HEK293 (cell line): ENCODE results near the gene TEX36.

Source experiments
- AEBP2 ChIP-seq: fragments of 450-650 bp; formaldehyde crosslinking; IDR thresholded peaks from 2 replicates; pipeline ENCODE4 v1.5.1; 2016; ENCODE audit warnings: missing biosample characterization, missing genetic modification characterization, borderline replicate concordance
- CTCF ChIP-seq: fragments of 450-650 bp; formaldehyde crosslinking; IDR thresholded peaks from 2 replicates; pipeline ENCODE4 v1.5.1; 2016; ENCODE audit warnings: missing biosample characterization, missing genetic modification characterization
- TSHZ1 ChIP-seq: fragments of 450-650 bp; formaldehyde crosslinking; IDR thresholded peaks from 2 replicates; pipeline ENCODE4 v1.5.1; 2016; ENCODE audit warnings: missing biosample characterization, missing genetic modification characterization, borderline replicate concordance
- ZEB2 ChIP-seq: fragments of 450-650 bp; formaldehyde crosslinking; IDR thresholded peaks from 2 replicates; pipeline ENCODE4 v1.5.1; 2016; ENCODE audit warnings: missing biosample characterization, missing genetic modification characterization
- ZNF140 ChIP-seq: fragments of 450-650 bp; formaldehyde crosslinking; IDR thresholded peaks from 2 replicates; pipeline ENCODE4 v1.5.1; 2016; ENCODE audit warnings: missing biosample characterization, missing genetic modification characterization
- ZNF174 ChIP-seq: fragments of 450-650 bp; formaldehyde crosslinking; IDR thresholded peaks from 2 replicates; pipeline ENCODE4 v1.5.0; 2017; ENCODE audit warnings: missing biosample characterization, mild to moderate bottlenecking, missing genetic modification characterization
- ZNF19 ChIP-seq: fragments of 450-650 bp; formaldehyde crosslinking; IDR thresholded peaks from 2 replicates; pipeline ENCODE4; 2016; ENCODE audit warnings: missing biosample characterization, missing genetic modification characterization, low read depth
- ZNF311 ChIP-seq: fragments of 450-650 bp; formaldehyde crosslinking; IDR thresholded peaks from 2 replicates; pipeline ENCODE4 v1.5.1; 2017; ENCODE audit warnings: missing biosample characterization, missing genetic modification characterization, borderline replicate concordance
- ZNF747 ChIP-seq: fragments of 450-650 bp; formaldehyde crosslinking; IDR thresholded peaks from 2 replicates; pipeline ENCODE4 v1.5.1; 2016; ENCODE audit warnings: missing biosample characterization, missing genetic modification characterization
- ZNF777 ChIP-seq: fragments of 450-650 bp; formaldehyde crosslinking; IDR thresholded peaks from 2 replicates; pipeline ENCODE4 v1.5.1; 2017; ENCODE audit warnings: missing biosample characterization, missing genetic modification characterization, borderline replicate concordance
- TF ChIP-seq, protein P1 (sequence below): fragments of 450-650 bp; formaldehyde crosslinking; IDR thresholded peaks from 2 replicates; pipeline ENCODE4 v1.5.1; 2016; ENCODE audit warnings: missing biosample characterization, missing genetic modification characterization
- TF ChIP-seq, protein P2 (sequence below): fragments of 450-650 bp; formaldehyde crosslinking; IDR thresholded peaks from 2 replicates; pipeline ENCODE4 v1.5.1; 2016; ENCODE audit warnings: missing biosample characterization, missing genetic modification characterization
- TF ChIP-seq, protein P3 (sequence below): sonication (generic); formaldehyde crosslinking; IDR thresholded peaks from 2 replicates; pipeline ENCODE4 v1.8.1; 2022; ENCODE audit warnings: mild to moderate bottlenecking, moderate library complexity, missing genetic modification reagents

- no peak for TF ChIP-seq ZNF174
- TF ChIP-seq ZEB2 (tag by site-specific recombination): no peak
- no peak for TF ChIP-seq TSHZ1
- TF ChIP-seq ZNF19 (tag by site-specific recombination): no peak
- no peak for TF ChIP-seq CTCF (tag by site-specific recombination)
- no peak for TF ChIP-seq ZNF311 (tag by site-specific recombination)
- TF ChIP-seq ZNF140: no peak
- TF ChIP-seq, protein P1, sequence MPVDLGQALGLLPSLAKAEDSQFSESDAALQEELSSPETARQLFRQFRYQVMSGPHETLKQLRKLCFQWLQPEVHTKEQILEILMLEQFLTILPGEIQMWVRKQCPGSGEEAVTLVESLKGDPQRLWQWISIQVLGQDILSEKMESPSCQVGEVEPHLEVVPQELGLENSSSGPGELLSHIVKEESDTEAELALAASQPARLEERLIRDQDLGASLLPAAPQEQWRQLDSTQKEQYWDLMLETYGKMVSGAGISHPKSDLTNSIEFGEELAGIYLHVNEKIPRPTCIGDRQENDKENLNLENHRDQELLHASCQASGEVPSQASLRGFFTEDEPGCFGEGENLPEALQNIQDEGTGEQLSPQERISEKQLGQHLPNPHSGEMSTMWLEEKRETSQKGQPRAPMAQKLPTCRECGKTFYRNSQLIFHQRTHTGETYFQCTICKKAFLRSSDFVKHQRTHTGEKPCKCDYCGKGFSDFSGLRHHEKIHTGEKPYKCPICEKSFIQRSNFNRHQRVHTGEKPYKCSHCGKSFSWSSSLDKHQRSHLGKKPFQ: no peak
- TF ChIP-seq ZNF777 (tag by site-specific recombination): no peak
- TF ChIP-seq, protein P2, sequence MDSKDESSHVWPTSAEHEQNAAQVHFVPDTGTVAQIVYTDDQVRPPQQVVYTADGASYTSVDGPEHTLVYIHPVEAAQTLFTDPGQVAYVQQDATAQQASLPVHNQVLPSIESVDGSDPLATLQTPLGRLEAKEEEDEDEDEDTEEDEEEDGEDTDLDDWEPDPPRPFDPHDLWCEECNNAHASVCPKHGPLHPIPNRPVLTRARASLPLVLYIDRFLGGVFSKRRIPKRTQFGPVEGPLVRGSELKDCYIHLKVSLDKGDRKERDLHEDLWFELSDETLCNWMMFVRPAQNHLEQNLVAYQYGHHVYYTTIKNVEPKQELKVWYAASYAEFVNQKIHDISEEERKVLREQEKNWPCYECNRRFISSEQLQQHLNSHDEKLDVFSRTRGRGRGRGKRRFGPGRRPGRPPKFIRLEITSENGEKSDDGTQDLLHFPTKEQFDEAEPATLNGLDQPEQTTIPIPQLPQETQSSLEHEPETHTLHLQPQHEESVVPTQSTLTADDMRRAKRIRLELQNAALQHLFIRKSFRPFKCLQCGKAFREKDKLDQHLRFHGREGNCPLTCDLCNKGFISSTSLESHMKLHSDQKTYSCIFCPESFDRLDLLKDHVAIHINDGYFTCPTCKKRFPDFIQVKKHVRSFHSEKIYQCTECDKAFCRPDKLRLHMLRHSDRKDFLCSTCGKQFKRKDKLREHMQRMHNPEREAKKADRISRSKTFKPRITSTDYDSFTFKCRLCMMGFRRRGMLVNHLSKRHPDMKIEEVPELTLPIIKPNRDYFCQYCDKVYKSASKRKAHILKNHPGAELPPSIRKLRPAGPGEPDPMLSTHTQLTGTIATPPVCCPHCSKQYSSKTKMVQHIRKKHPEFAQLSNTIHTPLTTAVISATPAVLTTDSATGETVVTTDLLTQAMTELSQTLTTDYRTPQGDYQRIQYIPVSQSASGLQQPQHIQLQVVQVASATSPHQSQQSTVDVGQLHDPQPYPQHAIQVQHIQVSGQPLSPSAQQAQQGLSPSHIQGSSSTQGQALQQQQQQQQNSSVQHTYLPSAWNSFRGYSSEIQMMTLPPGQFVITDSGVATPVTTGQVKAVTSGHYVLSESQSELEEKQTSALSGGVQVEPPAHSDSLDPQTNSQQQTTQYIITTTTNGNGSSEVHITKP (tag by site-specific recombination): no peak
- TF ChIP-seq ZNF747 (tag by site-specific recombination): no peak
- TF ChIP-seq, protein P3, sequence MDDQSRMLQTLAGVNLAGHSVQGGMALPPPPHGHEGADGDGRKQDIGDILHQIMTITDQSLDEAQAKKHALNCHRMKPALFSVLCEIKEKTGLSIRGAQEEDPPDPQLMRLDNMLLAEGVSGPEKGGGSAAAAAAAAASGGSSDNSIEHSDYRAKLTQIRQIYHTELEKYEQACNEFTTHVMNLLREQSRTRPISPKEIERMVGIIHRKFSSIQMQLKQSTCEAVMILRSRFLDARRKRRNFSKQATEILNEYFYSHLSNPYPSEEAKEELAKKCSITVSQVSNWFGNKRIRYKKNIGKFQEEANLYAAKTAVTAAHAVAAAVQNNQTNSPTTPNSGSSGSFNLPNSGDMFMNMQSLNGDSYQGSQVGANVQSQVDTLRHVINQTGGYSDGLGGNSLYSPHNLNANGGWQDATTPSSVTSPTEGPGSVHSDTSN (CRISPR knock-in tag): no peak
- TF ChIP-seq AEBP2 (tag by site-specific recombination): no peak
Observed at GRCh38 chr10:125687507-125688185, 4.7 kb upstream of the TEX36 start.
